PFSK-1 (cell line): Measurements from ENCODE around the gene AKAP10.

ENCODE experiments used
- FOXP2 ChIP-seq: optimal IDR thresholded peaks from 2 replicates; pipeline ENCODE3; 2011; ENCODE audit warnings: borderline replicate concordance, control low read depth, inconsistent platforms; ENCODE audit not compliant: insufficient read depth; ENCODE audit errors: extremely low read length, extremely low read depth
- POLR2AphosphoS5 ChIP-seq: IDR thresholded peaks from 2 replicates; pipeline ENCODE4 v1.6.1; 2012; ENCODE audit warnings: low read depth, mild to moderate bottlenecking, control low read depth, low read length, moderate library complexity
- SIN3A ChIP-seq: IDR thresholded peaks from 2 replicates; pipeline ENCODE4 v1.6.1; 2012; ENCODE audit warnings: mild to moderate bottlenecking, low read length, moderate library complexity, borderline replicate concordance; ENCODE audit not compliant: insufficient read depth
- TAF1 ChIP-seq: IDR thresholded peaks from 2 replicates; pipeline ENCODE4 v1.6.1; 2012; ENCODE audit warnings: low read length, control low read depth, borderline replicate concordance; ENCODE audit not compliant: insufficient read depth
- TF ChIP-seq, protein P1 (sequence below), 2 experiments: IDR thresholded peaks; 2 replicates each; pipeline versions ENCODE4 v1.6.1 to v1.8.0; 2011 to 2012; ENCODE audit warnings: low read depth in 2 of 2, low read length in 2 of 2, control low read depth in 1 of 2, inconsistent platforms in 1 of 2, mild to moderate bottlenecking in 1 of 2, moderate library complexity in 1 of 2; ENCODE audit not compliant: insufficient read depth in 1 of 2

AKAP10 gene

DNA sequence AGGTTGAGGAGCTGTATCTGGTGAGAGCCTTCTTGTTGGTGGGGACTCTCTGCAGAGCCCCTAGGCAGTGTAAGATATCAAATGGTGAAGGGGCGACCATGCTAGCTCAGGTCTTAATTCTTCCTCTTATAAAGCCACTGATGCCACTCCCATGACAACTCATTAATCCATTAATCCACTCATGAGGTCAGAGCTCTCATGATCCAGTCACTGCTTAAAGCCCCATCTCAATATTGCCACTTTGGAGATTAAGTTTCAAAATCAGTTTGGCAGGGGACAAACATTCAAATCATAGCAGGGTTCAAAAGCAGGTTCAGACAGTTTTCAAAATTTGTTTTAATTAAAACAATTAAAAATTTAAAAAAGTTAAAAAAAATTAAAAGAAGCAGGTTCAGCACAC lies 18.5 kb upstream of the AKAP10 start:
- TF ChIP-seq FOXP2 (no peak), TAF1 (no peak), POLR2AphosphoS5 (no peak), SIN3A (no peak)
- TF ChIP-seq, protein P1, sequence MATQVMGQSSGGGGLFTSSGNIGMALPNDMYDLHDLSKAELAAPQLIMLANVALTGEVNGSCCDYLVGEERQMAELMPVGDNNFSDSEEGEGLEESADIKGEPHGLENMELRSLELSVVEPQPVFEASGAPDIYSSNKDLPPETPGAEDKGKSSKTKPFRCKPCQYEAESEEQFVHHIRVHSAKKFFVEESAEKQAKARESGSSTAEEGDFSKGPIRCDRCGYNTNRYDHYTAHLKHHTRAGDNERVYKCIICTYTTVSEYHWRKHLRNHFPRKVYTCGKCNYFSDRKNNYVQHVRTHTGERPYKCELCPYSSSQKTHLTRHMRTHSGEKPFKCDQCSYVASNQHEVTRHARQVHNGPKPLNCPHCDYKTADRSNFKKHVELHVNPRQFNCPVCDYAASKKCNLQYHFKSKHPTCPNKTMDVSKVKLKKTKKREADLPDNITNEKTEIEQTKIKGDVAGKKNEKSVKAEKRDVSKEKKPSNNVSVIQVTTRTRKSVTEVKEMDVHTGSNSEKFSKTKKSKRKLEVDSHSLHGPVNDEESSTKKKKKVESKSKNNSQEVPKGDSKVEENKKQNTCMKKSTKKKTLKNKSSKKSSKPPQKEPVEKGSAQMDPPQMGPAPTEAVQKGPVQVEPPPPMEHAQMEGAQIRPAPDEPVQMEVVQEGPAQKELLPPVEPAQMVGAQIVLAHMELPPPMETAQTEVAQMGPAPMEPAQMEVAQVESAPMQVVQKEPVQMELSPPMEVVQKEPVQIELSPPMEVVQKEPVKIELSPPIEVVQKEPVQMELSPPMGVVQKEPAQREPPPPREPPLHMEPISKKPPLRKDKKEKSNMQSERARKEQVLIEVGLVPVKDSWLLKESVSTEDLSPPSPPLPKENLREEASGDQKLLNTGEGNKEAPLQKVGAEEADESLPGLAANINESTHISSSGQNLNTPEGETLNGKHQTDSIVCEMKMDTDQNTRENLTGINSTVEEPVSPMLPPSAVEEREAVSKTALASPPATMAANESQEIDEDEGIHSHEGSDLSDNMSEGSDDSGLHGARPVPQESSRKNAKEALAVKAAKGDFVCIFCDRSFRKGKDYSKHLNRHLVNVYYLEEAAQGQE (IDR thresholded peaks at IDR 0.05; ENCODE audit: insufficient read depth in 1 of 2, low read depth in 2 of 2, low read length in 2 of 2), result no peak

DNA sequence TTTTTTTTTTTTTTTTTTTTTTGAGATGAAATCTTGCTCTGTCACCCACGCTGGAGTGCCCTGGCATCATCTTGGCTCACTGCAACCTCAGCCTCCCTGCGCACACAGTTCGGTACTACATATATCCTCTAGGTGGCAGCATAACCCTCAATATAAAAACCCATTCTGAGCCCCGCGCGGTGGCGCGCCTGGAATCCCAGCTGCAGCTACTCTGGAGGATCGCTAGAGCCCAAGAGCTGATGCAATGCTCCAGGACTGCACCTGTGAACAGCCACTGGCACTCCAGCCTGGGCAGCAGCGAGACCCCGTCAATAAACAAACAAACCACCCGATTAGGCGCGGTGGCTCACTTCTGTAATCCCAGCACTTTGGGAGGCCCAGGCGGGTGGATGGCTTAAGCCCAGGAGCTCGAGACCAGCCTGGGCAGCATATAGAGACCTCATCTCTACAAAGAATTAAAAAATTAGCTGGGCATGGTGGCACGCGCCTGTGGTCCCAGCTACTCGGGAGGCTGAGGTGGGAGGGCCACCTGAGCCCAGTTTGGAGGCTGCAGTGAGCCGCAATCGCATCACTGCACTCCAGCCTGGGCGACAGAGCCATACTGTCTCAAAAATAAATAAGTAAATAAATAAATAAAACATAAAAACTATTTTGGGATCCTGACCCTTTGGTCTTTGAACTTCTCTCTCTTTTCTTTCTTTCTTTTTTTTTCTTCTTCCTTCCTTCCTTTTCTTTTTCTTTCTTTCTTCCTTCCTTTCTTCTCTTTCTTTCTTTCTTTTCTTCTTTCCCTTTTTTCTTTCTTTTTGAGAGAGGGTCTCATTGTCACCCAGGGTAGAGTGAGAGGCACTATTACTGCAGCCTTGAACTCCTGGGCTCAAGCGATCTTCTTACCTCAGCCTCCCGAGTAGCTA lies 15.4 kb upstream of the AKAP10 start:
- TF ChIP-seq POLR2AphosphoS5, result no peak
- TF ChIP-seq, protein P1 (IDR thresholded peaks at IDR 0.05; ENCODE audit: insufficient read depth in 1 of 2, low read depth in 2 of 2, low read length in 2 of 2), result no peak
- TF ChIP-seq TAF1, result no peak
- peak; percentile 17 for TF ChIP-seq FOXP2

DNA sequence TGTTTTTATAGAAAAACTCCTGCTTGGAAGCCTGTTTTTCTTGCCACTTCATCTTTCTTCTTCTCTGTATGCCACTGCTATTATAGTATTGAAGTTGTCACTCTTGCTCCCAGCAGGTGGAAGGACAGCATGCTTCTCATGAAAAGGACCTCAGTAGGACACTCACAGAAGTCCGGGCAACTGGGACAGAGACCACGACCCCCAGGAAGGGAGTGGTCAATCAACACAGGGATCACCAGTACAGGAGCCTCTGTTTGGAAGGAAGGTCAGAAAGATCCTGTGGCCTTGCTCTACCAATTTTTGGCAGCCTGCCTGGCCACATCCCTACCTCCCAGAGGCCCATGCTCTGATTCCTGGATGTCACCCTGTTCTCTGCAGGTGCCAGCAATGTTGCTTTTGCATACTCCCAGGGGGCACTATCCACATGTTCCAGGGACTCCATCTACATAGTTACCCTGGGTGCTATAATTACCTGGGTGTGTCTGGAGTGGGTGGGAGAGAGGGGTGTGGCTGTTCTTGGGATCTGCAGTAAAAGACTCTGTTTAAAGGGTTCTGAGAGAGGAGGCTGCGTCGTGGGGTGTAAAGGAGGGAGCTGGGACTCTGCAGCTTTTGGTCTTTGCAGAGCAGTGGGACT lies 13.7 kb upstream of the AKAP10 start:
- no peak for TF ChIP-seq TAF1
- TF ChIP-seq SIN3A, result no peak
- TF ChIP-seq, protein P1 (IDR thresholded peaks at IDR 0.05; ENCODE audit: insufficient read depth in 1 of 2, low read depth in 2 of 2, low read length in 2 of 2), result no peak
- no peak for TF ChIP-seq POLR2AphosphoS5
- no peak for TF ChIP-seq FOXP2

DNA sequence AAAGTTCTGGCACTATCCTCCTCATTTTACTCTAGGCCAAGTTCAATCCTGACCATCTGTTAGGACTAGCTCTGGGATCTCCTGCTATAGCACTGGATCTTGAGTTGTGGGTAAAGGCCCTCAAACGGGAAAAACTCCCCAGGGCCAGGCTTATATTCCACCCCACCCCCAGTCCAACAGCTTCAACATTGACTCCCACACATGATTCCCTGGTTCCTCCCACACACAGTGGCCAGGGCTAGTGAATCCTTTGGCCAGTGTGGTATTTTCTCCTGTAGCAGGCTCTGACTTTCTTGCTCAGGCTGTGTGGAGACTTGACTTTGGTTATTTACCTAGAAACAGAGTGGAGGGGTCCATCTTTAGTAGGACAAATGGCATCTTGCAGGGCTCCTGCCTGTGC lies 10.3 kb upstream of the AKAP10 start:
- TF ChIP-seq TAF1 (no peak), POLR2AphosphoS5 (no peak), FOXP2 (no peak), SIN3A (no peak)
- TF ChIP-seq, protein P1 (IDR thresholded peaks at IDR 0.05; ENCODE audit: insufficient read depth in 1 of 2, low read depth in 2 of 2, low read length in 2 of 2), result no peak
